Neutrophil (primary cell): ENCODE measurements around the gene BDKRB2.

ENCODE experiments used
- H3K27ac ChIP-seq: fragments of 200-600 bp; sonication (generic); 2 replicates; pipeline ENCODE4 v1.5.1; 2016; ENCODE audit warnings: mild to moderate bottlenecking, moderate library complexity
- H3K27me3 ChIP-seq: fragments of 200-600 bp; sonication (generic); 2 replicates; pipeline ENCODE4 v1.6.0; 2016; ENCODE audit warnings: mild to moderate bottlenecking
- H3K36me3 ChIP-seq: fragments of 200-600 bp; sonication (generic); 2 replicates; pipeline ENCODE4 v1.5.1; 2017
- H3K4me1 ChIP-seq, 2 experiments: fragments of 200-600 bp in 1 of 2; sonication (generic) in 1 of 2; 1 replicate in 1 of 2; 2 replicates in 1 of 2; pipeline versions ENCODE4 v1.5.1 to v1.6.1; 2013 to 2016; ENCODE audit warnings: low read depth in 1 of 2, low read length in 1 of 2, mild to moderate bottlenecking in 1 of 2, moderate library complexity in 1 of 2; ENCODE audit not compliant: control insufficient read depth in 1 of 2, insufficient read depth in 1 of 2
- H3K4me3 ChIP-seq, 2 experiments: fragments of 200-600 bp in 1 of 2; sonication (generic) in 1 of 2; 1 replicate in 1 of 2; 2 replicates in 1 of 2; pipeline ENCODE4 v1.5.1; 2013 to 2016; ENCODE audit warnings: low read depth in 1 of 2, low read length in 1 of 2, mild to moderate bottlenecking in 1 of 2, moderate library complexity in 1 of 2
- H3K9me3 ChIP-seq: fragments of 200-600 bp; sonication (generic); 2 replicates; pipeline ENCODE4 v1.5.1; 2016
- TF ChIP-seq, protein P1 (sequence below): fragments of 200-600 bp; sonication (generic); IDR thresholded peaks from 2 replicates; pipeline ENCODE4 v1.5.1; 2016; ENCODE audit warnings: antibody characterized with exemption

The BDKRB2 gene

GRCh38 chr14:96178461-96179321 is 25.9 kb upstream of the BDKRB2 start:
- H3K27ac ChIP-seq: no peak overlapping the region
- H3K4me1 ChIP-seq: no peaks in the 10 kb centered on the region
- H3K36me3 ChIP-seq: no peaks in the 10 kb centered on the region
- TF ChIP-seq, protein P1, sequence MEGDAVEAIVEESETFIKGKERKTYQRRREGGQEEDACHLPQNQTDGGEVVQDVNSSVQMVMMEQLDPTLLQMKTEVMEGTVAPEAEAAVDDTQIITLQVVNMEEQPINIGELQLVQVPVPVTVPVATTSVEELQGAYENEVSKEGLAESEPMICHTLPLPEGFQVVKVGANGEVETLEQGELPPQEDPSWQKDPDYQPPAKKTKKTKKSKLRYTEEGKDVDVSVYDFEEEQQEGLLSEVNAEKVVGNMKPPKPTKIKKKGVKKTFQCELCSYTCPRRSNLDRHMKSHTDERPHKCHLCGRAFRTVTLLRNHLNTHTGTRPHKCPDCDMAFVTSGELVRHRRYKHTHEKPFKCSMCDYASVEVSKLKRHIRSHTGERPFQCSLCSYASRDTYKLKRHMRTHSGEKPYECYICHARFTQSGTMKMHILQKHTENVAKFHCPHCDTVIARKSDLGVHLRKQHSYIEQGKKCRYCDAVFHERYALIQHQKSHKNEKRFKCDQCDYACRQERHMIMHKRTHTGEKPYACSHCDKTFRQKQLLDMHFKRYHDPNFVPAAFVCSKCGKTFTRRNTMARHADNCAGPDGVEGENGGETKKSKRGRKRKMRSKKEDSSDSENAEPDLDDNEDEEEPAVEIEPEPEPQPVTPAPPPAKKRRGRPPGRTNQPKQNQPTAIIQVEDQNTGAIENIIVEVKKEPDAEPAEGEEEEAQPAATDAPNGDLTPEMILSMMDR: no peak
- H3K9me3 ChIP-seq: no peaks in the 10 kb centered on the region
- peaks cover 26% of the 10 kb centered on the region for H3K27me3 ChIP-seq
- no peak overlapping the region for H3K4me3 ChIP-seq

GRCh38 chr14:96180043-96180874 is 24.4 kb upstream of the BDKRB2 start:
- Histone ChIP-seq H3K9me3 (no peaks in the 10 kb centered on the region), H3K4me1 (no peaks in the 10 kb centered on the region), H3K36me3 (no peaks in the 10 kb centered on the region), H3K4me3 (no peak overlapping the region), H3K27ac (no peak overlapping the region), H3K27me3 (peaks cover 26% of the 10 kb centered on the region)
- TF ChIP-seq, protein P1: no peak

- TF ChIP-seq, protein P1: no peak
- Histone ChIP-seq H3K4me1 (no peaks in the 10 kb centered on the region), H3K36me3 (no peaks in the 10 kb centered on the region), H3K27me3 (peaks cover 24% of the 10 kb centered on the region), H3K4me3 (no peak overlapping the region), H3K9me3 (no peaks in the 10 kb centered on the region), H3K27ac (no peak overlapping the region)
These were observed 23.2 kb upstream of the BDKRB2 start for GRCh38 chr14:96181186-96182056.

- Histone ChIP-seq H3K4me1 (no peaks in the 10 kb centered on the region), H3K36me3 (no peaks in the 10 kb centered on the region)
- TF ChIP-seq, protein P1: no peak
These were observed 22.1 kb upstream of the BDKRB2 start for GRCh38 chr14:96182546-96182945.

GRCh38 chr14:96184737-96185136 is 19.9 kb upstream of the BDKRB2 start:
- Histone ChIP-seq H3K27me3 (peaks cover 20% of the 10 kb centered on the region), H3K36me3 (no peaks in the 10 kb centered on the region), H3K27ac (no peak overlapping the region), H3K4me3 (no peak overlapping the region), H3K4me1 (no peaks in the 10 kb centered on the region), H3K9me3 (no peaks in the 10 kb centered on the region)
- TF ChIP-seq, protein P1: no peak

More at GRCh38 chr14:96182546-96182945, 22.1 kb upstream of the BDKRB2 start:
- peaks cover 14% of the 10 kb centered on the region for H3K27me3 ChIP-seq
- H3K9me3 ChIP-seq: no peaks in the 10 kb centered on the region
- H3K4me3 ChIP-seq: no peak overlapping the region
- no peak overlapping the region for H3K27ac ChIP-seq
